ENCODE measurements around the gene SPOUT1. TPM values are rescaled to one million over a fixed set of nuclear protein-coding genes. Genes with fewer than 3 reads are reported as not detected.
A peak's percentile ranks its signal among the peaks of the same experiment; 100 is the strongest.

SPOUT1 gene
- total and polyA plus RNA-seq, 2 of the 13 experiments (the other 11 are each of a cell fraction or from before 2014, with no cell fraction given), result 39.0 to 45.8 TPM

GRCh38 chr9:128863647-128864046 is 34.1 kb upstream of the SPOUT1 start (continued):
- no peak for TF ChIP-seq ATF3 (CRISPR knock-in tag; IDR thresholded peaks at IDR 0.05)
- no peak for TF ChIP-seq ZFP41 (CRISPR knock-in tag; IDR thresholded peaks at IDR 0.05; ENCODE audit: borderline replicate concordance)
- TF ChIP-seq RXRB (CRISPR knock-in tag; IDR thresholded peaks at IDR 0.05; ENCODE audit: borderline replicate concordance), result peak; percentile 15; the same call in 1 of the 2 replicates
- TF ChIP-seq KLF15 (CRISPR knock-in tag; IDR thresholded peaks at IDR 0.05; ENCODE audit: borderline replicate concordance), result no peak
- TF ChIP-seq CBFB (CRISPR knock-in tag; IDR thresholded peaks at IDR 0.05), result 0 out of 2 replicates have a peak, but pooled peaks have one; percentile 58
- no peak for TF ChIP-seq ZNF44 (CRISPR knock-in tag; IDR thresholded peaks at IDR 0.05)
- TF ChIP-seq LBX2 (CRISPR knock-in tag; IDR thresholded peaks at IDR 0.05; ENCODE audit: borderline replicate concordance), result no peak
- TF ChIP-seq, protein P1, sequence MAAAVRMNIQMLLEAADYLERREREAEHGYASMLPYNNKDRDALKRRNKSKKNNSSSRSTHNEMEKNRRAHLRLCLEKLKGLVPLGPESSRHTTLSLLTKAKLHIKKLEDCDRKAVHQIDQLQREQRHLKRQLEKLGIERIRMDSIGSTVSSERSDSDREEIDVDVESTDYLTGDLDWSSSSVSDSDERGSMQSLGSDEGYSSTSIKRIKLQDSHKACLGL (CRISPR knock-in tag; IDR thresholded peaks at IDR 0.05), result no peak
- TF ChIP-seq ZNF784 (CRISPR knock-in tag; IDR thresholded peaks at IDR 0.05; ENCODE audit: borderline replicate concordance), result no peak
- TF ChIP-seq SALL2 (CRISPR knock-in tag; IDR thresholded peaks at IDR 0.05), result peak; percentile 41; the same call in 1 of the 2 replicates
- no peak for TF ChIP-seq ZSCAN22 (CRISPR knock-in tag; IDR thresholded peaks at IDR 0.05)
- 0 out of 2 replicates have a peak, but pooled peaks have one; percentile 52 for TF ChIP-seq RARA (CRISPR knock-in tag; IDR thresholded peaks at IDR 0.05)
- TF ChIP-seq ZNF580 (CRISPR knock-in tag; IDR thresholded peaks at IDR 0.05; ENCODE audit: borderline replicate concordance, low read depth), result no peak
- TF ChIP-seq ZNF180 (CRISPR knock-in tag; IDR thresholded peaks at IDR 0.05; ENCODE audit: borderline replicate concordance, low read depth), result no peak
- no peak for TF ChIP-seq ZFP36L2 (CRISPR knock-in tag; IDR thresholded peaks at IDR 0.05)
- TF ChIP-seq AGO2 (optimal IDR thresholded peaks at IDR 0.05; ENCODE audit: low read depth, low read length), result no peak
- TF ChIP-seq, protein P2, sequence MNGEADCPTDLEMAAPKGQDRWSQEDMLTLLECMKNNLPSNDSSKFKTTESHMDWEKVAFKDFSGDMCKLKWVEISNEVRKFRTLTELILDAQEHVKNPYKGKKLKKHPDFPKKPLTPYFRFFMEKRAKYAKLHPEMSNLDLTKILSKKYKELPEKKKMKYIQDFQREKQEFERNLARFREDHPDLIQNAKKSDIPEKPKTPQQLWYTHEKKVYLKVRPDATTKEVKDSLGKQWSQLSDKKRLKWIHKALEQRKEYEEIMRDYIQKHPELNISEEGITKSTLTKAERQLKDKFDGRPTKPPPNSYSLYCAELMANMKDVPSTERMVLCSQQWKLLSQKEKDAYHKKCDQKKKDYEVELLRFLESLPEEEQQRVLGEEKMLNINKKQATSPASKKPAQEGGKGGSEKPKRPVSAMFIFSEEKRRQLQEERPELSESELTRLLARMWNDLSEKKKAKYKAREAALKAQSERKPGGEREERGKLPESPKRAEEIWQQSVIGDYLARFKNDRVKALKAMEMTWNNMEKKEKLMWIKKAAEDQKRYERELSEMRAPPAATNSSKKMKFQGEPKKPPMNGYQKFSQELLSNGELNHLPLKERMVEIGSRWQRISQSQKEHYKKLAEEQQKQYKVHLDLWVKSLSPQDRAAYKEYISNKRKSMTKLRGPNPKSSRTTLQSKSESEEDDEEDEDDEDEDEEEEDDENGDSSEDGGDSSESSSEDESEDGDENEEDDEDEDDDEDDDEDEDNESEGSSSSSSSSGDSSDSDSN (CRISPR knock-in tag; IDR thresholded peaks at IDR 0.05), result peak; percentile 45; the same call in 1 of the 2 replicates
- no peak for TF ChIP-seq SIX1 (CRISPR knock-in tag; IDR thresholded peaks at IDR 0.05; ENCODE audit: borderline replicate concordance)
- TF ChIP-seq ELF3 (CRISPR knock-in tag; IDR thresholded peaks at IDR 0.05), result peak; percentile 33; the same call in 1 of the 2 replicates
